Activated T-helper 9 cell treated with anti-CD3 and anti-CD28 coated beads, Interleukin-2, amount 50 U/mL, for 16 hours (primary cell): ENCODE results near the gene PRRX2.
"Not testable (repeated sequence)": the region's sequence is repeated elsewhere in the genome, so short reads cannot be mapped to it uniquely, and the experiment has no call there.

ENCODE experiments used
- DNase-seq: peaks from one replicate; pipeline ENCODE4 v3.0.0-alpha.2; 2020; ENCODE audit warnings: low read depth

The PRRX2 gene

GRCh38 chr9:129665389-129665775 is at the start of gene PRRX2:
TSS of gene PRRX2 (plus strand) at chr9:129665647. CDS start at chr9:129665868, 221 bp downstream.
- DNase-seq = no peak

GRCh38 chr9:129617167-129617566 is 48.3 kb upstream of the PRRX2 start:
- DNase-seq = no peak

DNA sequence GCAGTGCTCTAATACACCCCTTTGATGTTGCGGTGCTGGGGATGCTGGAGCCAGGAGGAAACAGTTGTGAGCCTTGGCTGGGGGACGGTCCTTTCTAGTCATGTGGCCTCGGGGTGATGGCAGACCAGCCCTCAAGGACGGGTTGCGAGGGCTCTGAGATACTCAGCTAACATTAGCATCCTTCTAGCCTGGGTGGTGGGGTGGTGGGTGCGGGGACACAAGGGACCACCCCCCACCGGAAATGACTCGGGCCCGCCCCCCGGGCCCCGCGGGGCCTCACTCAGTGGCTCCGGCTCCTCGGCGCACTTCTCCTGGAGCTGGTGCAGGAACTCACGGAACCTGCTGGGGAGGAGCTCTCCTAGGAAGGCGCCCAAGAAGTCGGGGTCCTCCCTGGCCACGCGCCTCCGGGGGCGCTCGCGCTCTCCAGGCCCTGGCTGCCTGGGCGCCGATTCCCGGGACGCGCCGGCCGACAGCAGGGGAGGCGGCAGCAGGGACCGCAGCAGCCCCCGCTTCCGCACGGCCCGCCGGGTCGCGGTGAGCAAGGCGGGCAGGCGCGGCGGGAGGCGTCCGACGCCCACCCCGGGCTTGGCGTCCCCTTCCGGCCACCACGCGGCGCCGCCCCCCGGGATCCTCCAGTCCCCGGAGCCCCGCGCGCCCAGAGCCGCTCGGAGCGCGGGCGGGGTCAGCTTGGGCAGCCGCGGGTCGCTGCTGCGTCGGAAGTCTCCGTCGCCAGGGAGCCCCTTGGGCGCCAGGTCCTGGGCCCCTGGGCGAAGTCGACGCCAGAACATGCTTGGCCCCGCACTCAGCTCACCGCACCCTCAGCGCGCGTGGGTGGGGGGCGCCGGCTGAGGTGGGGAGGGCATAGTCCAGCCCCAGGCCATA is 45.4 kb upstream of the PRRX2 start:
- no peak for DNase-seq

DNA sequence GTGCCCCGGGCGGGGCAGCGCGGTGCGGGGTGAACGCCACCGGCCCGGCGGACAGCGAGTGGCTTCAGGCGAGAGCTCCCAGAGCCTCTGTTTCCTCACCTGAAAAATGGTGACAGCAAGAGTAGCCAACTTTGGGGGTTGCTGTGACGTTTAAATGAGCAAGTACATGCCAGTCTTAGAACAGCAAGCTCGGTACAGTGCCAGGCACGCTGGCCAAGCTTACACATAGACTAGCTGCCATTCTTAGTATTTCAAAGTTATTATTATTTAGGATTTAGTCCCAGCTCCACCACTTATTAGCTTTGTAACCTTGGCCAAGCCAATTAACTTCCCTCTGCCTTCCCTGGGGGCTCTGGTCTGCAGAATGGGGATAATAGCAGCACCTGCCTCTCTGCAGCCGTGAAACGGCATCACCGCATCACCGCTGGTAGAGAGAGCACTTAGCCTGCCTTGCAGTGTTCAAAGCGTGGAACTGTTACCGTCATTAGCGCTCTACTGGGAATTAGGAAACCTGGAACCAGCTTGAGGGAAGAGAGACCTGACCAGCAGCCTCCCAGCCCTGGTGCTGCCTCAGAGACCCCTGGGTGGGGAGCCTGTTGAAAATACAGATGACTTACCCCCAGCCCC is 44.7 kb upstream of the PRRX2 start, which contains the start of gene C9orf50:
Gene C9orf50, minus strand, starts transcription at position 433 of the 627 bp plus-strand sequence. CDS start 527 bp downstream, outside the sequence.
- no peak for DNase-seq

GRCh38 chr9:129623331-129623730 is 42.1 kb upstream of the PRRX2 start:
- DNase-seq = no peak

DNA sequence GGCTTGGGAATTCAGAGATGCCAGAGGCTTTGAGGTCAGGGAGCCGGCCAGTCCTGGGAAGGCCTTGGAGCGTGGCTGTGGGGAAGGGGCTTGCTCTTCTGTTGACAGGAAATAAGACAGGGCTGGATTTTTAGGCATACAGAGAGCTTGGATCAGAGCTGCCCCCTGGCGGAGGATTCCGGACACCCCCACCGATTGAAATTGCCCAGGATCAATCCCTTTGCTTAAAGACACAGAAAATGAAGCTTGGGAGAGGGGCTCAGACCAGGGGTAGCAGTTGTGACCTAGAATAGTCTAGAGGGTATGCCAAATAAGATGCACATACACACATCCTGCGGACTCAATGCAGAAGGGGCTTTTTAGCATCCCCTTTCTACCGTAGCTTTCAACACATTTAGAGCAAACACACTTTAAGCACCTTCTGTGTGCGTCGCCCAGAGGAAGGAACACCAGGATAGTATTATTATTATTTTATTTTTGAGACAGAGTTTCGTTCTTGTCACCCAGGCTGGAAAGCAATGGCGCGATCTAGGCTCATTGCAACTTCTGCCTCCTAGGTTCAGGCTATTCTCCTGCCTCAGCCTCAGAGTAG is 41.2 kb upstream of the PRRX2 start:
- DNase-seq = peak; percentile 57

- no peak for DNase-seq
Observed at GRCh38 chr9:129624947-129625346, 40.5 kb upstream of the PRRX2 start.

GRCh38 chr9:129626079-129626624 is 39.3 kb upstream of the PRRX2 start, which contains the start of gene NTMT1:
TSS of gene NTMT1 (plus strand) at chr9:129626163. CDS start at chr9:129632704, 6,541 bp downstream.
- peak; percentile 86 for DNase-seq

DNA sequence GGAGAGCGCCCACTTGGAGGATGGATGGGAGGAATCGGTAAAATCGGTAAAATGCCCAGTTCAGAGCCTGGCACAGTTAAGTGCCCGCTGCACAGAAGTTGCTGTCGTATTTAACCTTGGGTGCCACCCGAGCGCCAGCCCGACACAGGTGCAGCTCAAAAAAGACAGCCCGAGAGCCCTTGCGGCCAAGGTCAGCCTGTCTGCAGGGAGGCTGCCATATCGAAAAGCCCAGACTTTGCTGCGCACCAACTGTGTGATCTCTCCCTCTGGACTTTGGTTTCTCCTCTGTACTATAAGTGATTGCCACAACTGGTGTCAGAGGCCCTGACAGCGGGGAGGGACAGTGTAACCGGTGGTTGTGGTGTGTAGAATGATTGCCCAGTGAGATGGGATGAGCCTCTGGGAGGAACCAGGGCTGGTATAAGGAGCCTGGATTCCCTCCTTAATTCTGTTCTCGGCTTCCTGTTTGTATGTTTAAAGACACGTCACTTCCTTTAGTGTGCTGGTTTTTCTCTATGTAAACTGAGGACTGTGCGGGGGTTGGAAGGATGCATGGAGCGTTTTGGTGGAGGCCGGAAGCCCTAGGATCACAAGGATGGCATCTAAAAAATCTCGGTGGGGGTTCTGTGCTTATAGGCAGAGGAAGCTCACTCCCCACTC is 38.7 kb upstream of the PRRX2 start:
- DNase-seq = no peak

DNA sequence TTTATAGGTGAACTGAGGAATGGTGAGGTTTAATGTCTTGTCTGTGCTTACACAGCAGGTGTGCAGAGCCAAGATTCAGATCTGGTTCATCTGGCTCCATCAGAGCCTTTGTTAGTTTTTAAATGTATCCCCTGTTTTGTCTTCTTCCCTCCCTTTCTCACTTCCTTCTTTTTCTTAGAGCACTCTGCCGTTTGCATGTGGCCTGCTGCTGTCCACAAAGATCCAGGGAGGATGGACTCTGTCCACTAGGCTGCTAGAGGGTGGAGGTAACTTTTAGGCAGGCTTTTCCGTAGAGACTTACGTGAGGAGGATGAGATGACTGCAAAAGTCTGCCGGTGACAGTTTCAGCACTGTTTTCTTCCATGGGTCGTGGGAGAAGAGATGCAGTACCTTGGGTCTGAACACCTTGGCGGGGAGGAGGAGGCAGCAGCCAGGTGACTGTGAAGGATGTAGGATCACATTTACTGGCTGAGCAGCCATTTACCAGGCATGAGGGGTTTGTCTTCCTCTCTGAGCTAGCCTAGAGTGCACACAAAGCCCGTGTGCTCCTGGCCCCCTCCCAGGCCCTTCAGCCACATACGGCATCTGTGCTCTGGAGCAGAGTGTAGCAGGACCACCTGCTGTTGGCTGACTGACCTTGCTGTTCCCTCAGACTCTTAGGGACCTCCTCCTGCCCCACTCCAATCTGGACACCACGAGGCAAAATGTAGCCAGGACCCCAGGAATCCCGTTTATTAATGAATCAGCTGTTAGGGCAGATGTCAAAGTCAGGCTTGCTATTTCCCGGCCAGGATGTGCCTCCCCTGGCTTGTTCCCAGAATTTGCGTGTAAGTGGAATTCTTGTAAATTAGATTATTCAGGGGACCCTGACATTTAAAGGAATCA is 37.6 kb upstream of the PRRX2 start:
- DNase-seq = no peak

DNA sequence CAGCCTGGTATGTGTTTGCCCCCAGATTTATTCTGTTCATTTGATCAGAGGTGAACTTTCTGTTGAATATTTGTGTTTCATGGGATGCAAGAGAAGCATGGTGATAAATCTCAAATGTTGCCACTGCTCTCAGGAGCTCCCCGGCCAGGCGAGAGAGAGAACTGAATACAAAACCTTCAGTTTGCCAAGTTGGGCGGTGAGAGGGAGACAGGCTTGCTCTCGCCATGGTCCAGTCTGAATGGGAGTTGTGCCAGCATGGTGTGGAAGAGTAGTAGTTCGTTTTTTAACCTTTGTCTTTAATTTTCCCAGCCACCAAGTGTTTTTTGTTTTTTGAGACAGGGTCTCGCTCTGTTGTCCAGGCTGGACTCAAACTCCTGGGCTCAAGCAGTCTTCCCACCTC is 36.7 kb upstream of the PRRX2 start:
- no peak for DNase-seq

- no peak for DNase-seq
Observed at GRCh38 chr9:129629251-129629820, 36.1 kb upstream of the PRRX2 start.

DNA sequence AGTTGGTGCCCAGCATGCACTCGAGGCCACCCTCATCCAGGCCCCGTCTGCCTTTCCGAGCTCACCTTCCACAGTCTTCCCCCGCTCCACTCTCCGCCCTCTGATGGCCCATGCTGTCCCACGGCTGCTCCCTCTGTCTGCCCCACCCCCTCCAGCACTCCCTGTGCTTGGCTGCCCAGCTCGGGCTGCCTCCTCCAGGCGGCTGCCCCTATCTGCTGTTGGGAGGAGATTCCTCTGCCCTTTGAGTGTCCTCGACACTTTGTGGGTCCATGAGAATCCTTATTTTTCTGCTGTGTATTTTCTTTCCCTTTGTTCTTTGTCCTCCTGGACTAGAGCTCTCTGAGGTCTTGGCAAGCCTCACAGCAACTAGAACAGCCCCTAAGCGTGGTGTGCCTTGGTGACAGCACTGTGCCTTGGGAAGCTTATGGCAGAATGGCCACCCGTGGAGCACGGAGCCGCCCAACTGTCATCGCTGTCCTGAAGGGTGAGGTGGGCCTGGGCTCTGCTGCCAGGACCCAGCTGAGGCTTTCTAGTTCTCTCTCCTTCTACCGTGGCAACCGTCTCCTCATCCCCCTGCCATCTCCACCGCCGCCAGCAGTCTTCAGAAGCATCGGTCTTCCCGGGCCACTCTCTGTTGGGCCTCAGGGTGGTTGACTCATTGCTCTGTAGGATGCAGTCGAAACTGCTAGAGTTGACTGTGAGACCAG is 34.3 kb upstream of the PRRX2 start:
- DNase-seq = no peak

DNA sequence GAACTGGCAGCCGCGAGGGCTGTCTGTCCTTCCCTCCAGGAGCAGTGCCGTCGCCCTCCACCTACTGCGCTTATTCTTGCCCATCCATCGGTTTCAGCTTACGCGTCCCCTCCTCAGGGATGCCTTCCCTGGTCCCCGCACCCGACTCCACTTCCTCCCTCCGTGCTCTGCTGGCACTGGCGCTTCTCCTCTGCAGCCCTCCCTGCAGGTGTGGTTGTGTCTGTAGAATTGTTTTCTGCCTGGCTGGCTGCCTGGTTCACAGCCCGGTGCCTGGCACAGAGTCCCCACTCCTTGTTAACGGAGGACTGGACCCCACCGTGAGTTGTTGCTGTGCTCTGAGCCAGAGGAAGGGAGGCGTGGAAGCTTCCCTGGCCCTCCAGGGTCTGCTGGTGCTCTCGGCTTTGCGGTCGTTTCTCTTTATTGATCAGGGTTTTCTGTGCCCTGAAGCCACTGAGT is 33.7 kb upstream of the PRRX2 start:
- no peak for DNase-seq

GRCh38 chr9:129632460-129632859 is 33.0 kb upstream of the PRRX2 start:
- no peak for DNase-seq

DNA sequence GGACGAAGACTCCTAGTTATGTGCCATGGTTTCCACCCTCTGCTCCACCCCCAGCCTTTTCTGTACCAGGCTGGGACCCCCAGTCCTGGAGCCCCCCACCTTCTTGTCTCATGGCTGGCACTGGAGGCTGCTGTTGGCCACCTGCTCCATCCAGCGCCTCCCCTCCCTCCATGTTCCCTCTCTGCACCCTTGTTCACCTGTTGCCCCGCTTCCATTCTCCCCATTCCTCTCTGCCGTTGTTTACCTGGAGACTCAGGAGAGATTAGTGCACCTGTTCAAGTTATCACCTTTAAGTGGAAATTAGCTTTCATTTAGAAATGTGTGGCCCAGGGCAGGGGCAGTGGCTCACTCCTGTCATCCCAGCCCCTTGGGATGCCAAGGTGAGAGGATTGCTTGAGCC is 32.2 kb upstream of the PRRX2 start:
- DNase-seq = no peak

DNA sequence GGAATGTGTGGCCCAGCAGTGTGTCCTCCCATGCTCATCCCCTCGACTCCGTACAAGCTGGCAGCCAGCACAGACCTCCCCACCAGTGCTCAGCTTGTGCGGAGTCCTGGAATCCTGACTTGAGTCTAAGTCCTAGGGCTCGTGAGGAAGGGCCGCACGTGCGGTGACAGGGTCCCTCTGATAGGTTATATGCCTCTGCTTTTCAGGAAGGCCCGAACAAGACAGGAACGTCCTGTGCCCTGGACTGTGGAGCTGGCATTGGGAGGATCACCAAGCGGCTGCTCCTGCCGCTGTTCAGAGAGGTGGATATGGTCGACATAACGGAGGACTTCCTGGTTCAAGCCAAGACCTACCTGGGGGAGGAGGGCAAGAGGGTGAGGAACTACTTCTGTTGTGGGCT is 31.6 kb upstream of the PRRX2 start:
- DNase-seq = no peak

DNA sequence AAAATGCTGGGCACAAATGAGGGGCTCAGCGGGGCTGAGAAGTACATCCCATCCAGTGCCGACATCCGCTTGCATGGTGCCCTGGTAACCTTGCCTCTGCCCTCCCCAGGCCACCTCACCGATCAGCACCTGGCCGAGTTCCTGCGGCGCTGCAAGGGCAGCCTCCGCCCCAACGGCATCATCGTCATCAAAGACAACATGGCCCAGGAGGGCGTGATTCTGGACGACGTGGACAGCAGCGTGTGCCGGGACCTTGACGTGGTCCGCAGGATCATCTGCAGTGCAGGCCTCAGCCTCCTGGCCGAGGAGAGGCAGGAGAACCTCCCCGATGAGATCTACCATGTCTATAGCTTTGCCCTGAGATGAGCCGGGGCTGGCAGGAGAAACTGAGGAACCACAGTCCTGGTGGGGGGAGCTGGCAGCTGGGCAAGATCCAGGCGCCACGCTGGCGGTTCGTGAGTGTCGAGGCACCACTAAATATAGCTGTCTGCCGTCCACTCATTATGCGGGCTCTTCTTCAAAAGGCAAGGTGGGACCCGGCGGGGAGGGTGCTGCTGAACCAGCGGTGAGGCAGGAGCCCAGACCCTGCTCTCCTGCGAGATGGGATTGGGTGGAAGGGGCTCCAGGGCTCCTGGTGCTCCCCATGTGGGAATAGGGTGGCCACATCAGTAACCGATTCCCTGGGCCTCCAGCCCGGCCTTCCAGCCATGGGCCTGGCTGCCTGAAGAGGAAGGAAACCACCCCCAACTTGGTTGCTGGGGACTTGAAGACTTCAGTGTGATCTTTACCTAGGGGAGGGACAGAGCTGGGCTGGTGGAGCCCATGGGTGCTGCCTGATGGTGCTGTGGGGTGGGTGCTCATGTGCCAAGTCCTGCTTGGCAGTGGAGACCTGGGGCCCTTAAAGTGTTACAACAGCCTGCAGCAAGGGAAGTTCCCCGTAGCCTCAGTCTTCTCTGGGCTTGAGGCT is 30.1 kb upstream of the PRRX2 start:
- DNase-seq = no peak

DNA sequence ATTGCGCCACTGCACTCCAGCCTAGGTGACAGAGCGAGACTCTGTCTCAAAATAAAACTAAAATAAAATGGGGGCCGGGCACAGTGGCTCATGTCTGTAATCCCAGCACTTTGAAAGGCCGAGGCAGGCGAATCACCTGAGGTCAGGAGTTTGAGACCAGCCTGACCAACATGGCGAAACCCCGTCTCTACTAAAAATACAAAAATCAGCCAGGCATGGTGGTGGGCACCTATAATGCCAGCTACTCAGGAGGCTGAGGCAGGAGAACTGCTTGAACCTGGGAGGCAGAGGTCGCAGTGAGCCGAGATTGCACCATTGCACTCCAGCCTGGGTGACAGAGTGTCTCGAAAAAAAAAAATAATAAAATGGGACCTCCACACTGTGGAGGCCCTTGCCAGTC is 29.1 kb upstream of the PRRX2 start:
- DNase-seq = not testable (repeated sequence)
